Measurements from ENCODE around the gene IL20RA. TPM values are rescaled to one million over a fixed set of nuclear protein-coding genes. Genes with fewer than 3 reads are reported as not detected.

Gene IL20RA, protein sequence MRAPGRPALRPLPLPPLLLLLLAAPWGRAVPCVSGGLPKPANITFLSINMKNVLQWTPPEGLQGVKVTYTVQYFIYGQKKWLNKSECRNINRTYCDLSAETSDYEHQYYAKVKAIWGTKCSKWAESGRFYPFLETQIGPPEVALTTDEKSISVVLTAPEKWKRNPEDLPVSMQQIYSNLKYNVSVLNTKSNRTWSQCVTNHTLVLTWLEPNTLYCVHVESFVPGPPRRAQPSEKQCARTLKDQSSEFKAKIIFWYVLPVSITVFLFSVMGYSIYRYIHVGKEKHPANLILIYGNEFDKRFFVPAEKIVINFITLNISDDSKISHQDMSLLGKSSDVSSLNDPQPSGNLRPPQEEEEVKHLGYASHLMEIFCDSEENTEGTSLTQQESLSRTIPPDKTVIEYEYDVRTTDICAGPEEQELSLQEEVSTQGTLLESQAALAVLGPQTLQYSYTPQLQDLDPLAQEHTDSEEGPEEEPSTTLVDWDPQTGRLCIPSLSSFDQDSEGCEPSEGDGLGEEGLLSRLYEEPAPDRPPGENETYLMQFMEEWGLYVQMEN
- 0.03 to 0.06 TPM in 2 of 5 replicates, not detected in the others for total RNA-seq (2022; extraction: Qiagen RNA extraction; ENCODE audit: low read depth)

DNA sequence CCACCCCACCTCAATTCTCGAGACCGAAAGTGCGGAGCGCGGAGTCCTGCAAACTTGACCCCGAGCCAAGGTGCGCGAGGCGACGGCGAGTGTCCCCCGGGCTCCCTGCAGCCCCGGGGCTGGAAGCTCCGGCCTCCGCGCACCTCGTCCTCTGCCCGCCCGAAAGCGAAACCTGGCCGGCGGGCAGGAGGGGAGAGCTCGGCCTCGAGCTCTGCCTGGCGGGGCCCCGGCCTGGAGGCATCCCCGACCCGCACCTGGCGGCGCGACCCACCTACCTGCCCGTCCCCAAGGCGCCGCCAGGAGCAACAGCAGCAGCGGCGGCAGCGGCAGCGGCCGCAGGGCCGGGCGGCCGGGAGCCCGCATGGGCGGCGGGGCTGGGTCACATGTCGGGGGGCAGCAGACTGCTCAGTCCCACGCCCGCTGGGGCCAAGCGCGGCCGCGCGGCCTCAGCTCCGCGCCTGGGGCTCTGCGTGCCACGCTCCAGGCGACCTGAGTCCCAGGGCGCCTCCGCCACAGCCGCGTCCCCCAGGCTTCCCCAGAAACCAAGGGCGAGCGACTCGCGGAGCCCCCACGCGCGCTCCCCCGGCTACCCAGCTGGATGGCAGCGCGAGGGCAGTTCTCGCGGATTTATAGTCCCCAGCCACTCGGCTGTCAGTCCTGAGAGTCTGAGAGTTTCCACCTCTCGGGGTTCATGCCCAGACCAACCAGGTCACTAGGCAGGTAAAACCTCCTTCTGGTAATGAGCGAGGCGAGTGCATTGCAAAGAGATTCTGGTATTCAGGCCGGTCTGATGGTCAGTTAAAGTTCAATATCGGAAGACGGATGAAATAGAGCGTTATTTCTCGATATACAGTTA is at the start of gene IL20RA:
Gene IL20RA, minus strand, starts transcription at position 600 of the 856 bp plus-strand sequence. Its CDS starts 237 bp downstream, at position 363.

Other genes starting within 250 kb of the IL20RA start
- 4.7 to 6.1 TPM (median 5.1 TPM) in 5 replicates for gene PEX7, start 222.4 kb downstream of the IL20RA start, total RNA-seq (2022; extraction: Qiagen RNA extraction; ENCODE audit: low read depth)
- 0.05 to 0.09 TPM in 2 of 5 replicates, not detected in the others for gene SLC35D3, start 122.7 kb downstream of the IL20RA start, total RNA-seq (2022; extraction: Qiagen RNA extraction; ENCODE audit: low read depth)
- gene IL22RA2, start 128.7 kb upstream of the IL20RA start, total RNA-seq (2022; extraction: Qiagen RNA extraction; ENCODE audit: low read depth), result not detected in 5 replicates
- gene IFNGR1, start 174.4 kb upstream of the IL20RA start, total RNA-seq (2022; extraction: Qiagen RNA extraction; ENCODE audit: low read depth), result 35.2 to 40.7 TPM (median 38.9 TPM) in 5 replicates